ENCODE results near the gene MBOAT2.

- TF ChIP-seq, protein P1, sequence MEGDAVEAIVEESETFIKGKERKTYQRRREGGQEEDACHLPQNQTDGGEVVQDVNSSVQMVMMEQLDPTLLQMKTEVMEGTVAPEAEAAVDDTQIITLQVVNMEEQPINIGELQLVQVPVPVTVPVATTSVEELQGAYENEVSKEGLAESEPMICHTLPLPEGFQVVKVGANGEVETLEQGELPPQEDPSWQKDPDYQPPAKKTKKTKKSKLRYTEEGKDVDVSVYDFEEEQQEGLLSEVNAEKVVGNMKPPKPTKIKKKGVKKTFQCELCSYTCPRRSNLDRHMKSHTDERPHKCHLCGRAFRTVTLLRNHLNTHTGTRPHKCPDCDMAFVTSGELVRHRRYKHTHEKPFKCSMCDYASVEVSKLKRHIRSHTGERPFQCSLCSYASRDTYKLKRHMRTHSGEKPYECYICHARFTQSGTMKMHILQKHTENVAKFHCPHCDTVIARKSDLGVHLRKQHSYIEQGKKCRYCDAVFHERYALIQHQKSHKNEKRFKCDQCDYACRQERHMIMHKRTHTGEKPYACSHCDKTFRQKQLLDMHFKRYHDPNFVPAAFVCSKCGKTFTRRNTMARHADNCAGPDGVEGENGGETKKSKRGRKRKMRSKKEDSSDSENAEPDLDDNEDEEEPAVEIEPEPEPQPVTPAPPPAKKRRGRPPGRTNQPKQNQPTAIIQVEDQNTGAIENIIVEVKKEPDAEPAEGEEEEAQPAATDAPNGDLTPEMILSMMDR (IDR thresholded peaks at IDR 0.05), result no peak
- no peak for TF ChIP-seq POLR2A (IDR thresholded peaks at IDR 0.05)
Measured at GRCh38 chr2:8884812-8885211, 118.7 kb downstream of the MBOAT2 start.
